Measurements from ENCODE around the gene TMEM163. TPM values are rescaled to one million over a fixed set of nuclear protein-coding genes. Genes with fewer than 3 reads are reported as not detected.

Gene TMEM163
- polyA plus RNA-seq, 3 donors = 0.01 TPM; not detected in 2

DNA sequence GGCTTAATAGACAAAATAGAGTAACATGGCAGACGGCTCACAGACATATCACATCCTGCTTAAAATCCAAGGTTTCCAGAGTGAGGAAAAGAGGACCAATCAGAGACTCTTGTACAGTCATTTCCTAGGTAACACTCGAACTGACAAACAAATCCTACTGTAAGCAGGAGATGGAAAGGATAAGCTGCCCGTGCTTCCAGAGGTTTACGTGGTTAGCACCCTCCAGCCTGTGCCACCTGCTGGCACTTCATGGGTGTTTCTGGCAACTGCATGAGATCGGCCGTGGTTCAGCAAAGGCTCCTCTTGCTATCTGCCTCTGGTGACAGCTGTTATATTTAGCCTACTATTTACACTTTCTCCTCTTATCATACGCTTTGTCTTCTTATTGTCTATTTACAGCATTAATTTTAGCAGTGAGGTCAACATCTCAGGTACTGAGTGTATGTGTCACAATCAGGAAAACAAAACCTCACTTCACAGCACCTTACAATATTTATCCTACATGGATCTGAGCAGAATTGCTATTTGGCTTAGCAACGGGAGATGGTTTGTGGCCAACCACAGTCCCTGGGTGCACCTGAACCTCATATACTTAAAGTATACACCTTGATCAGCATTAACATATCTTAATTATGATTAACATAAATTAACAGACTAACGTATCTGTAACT lies 226.9 kb downstream of the TMEM163 start:
- Mint-ChIP-seq H3K4me3 (no peak overlapping the region), H3K9me3 (peaks cover 0 to 3% (median 0%) of the 10 kb centered on the region in 7 donors), H3K27me3 (ENCODE audit: low read depth in 3 of 3) (no peaks in the 10 kb centered on the region), H3K4me1 (no peaks in the 10 kb centered on the region), H3K36me3 (no peaks in the 10 kb centered on the region), H3K27ac (no peak overlapping the region)
- Histone ChIP-seq H3K4me1 (ENCODE audit: control insufficient read depth in 1 of 2, insufficient read depth in 2 of 2, low read length in 2 of 2) (no peaks in the 10 kb centered on the region), H3K4me3 (replicated peaks in 1 of 3; ENCODE audit: low read depth in 2 of 3, low read length in 3 of 3) (no peak overlapping the region), H3K27me3 (ENCODE audit: control insufficient read depth in 2 of 2, insufficient read depth in 2 of 2, low read length in 2 of 2) (no peaks in the 10 kb centered on the region), H3K4me2 (replicated peaks; ENCODE audit: extremely low read depth, low read length, poor library complexity, severe bottlenecking) (no peak overlapping the region), H3K36me3 (replicated peaks in 1 of 2; ENCODE audit: control insufficient read depth in 1 of 2, insufficient read depth in 2 of 2, low read length in 2 of 2) (no peaks in the 10 kb centered on the region), H3K9me3 (replicated peaks in 1 of 2; ENCODE audit: control insufficient read depth in 1 of 2, insufficient read depth in 1 of 2, low read length in 2 of 2) (no peaks in the 10 kb centered on the region), H3K9ac (ENCODE audit: insufficient read depth, low read length, poor library complexity, severe bottlenecking) (no peak overlapping the region), H2AFZ (ENCODE audit: insufficient read depth, low read depth, low read length, poor library complexity, severe bottlenecking) (no peak overlapping the region), H3K79me2 (ENCODE audit: insufficient read depth, low read length) (no peaks in the 10 kb centered on the region), H3K27ac (ENCODE audit: low read depth in 1 of 2, low read length in 2 of 2) (no peak overlapping the region), H4K20me1 (ENCODE audit: insufficient read depth, low read length) (no peaks in the 10 kb centered on the region)
- intact Hi-C loops (cut with micrococcal nuclease) = no loop called here
- WGBS (ENCODE audit: insufficient coverage) = 91% methylated on average over 4 of the region's 9 CpGs
- DNase-seq = no peak
- TF ChIP-seq CTCF (IDR thresholded peaks at IDR 0.05) = no peak

GRCh38 chr2:134491022-134491421 lies 227.8 kb downstream of the TMEM163 start:
- H3K27me3 Mint-ChIP-seq (ENCODE audit: low read depth in 3 of 3) = no peaks in the 10 kb centered on the region
- Histone ChIP-seq H2AFZ (ENCODE audit: insufficient read depth, low read depth, low read length, poor library complexity, severe bottlenecking) (no peak overlapping the region), H3K79me2 (ENCODE audit: insufficient read depth, low read length) (no peaks in the 10 kb centered on the region), H3K36me3 (replicated peaks in 1 of 2; ENCODE audit: control insufficient read depth in 1 of 2, insufficient read depth in 2 of 2, low read length in 2 of 2) (no peaks in the 10 kb centered on the region), H3K27me3 (ENCODE audit: control insufficient read depth in 2 of 2, insufficient read depth in 2 of 2, low read length in 2 of 2) (no peaks in the 10 kb centered on the region), H3K9ac (ENCODE audit: insufficient read depth, low read length, poor library complexity, severe bottlenecking) (no peak overlapping the region), H4K20me1 (ENCODE audit: insufficient read depth, low read length) (no peaks in the 10 kb centered on the region), H3K27ac (ENCODE audit: low read depth in 1 of 2, low read length in 2 of 2) (no peak overlapping the region), H3K4me2 (replicated peaks; ENCODE audit: extremely low read depth, low read length, poor library complexity, severe bottlenecking) (no peak overlapping the region), H3K4me1 (ENCODE audit: control insufficient read depth in 1 of 2, insufficient read depth in 2 of 2, low read length in 2 of 2) (no peaks in the 10 kb centered on the region), H3K9me3 (replicated peaks in 1 of 2; ENCODE audit: control insufficient read depth in 1 of 2, insufficient read depth in 1 of 2, low read length in 2 of 2) (no peaks in the 10 kb centered on the region), H3K4me3 (replicated peaks in 1 of 3; ENCODE audit: low read depth in 2 of 3, low read length in 3 of 3) (no peak overlapping the region)
- H3K27ac Mint-ChIP-seq = no peak overlapping the region
- H3K36me3 Mint-ChIP-seq = no peaks in the 10 kb centered on the region
- no peak for DNase-seq
- intact Hi-C loops (cut with micrococcal nuclease) = no loop called here
- H3K9me3 Mint-ChIP-seq = peaks cover 0 to 3% (median 0%) of the 10 kb centered on the region in 7 donors
- TF ChIP-seq CTCF (IDR thresholded peaks at IDR 0.05) = no peak
- no peak overlapping the region for H3K4me3 Mint-ChIP-seq
- WGBS (ENCODE audit: insufficient coverage) = 100% methylated on average over 1 of the region's 4 CpGs
- H3K4me1 Mint-ChIP-seq = no peaks in the 10 kb centered on the region
